Measurements from ENCODE around the gene FHL5. TPM values are rescaled to one million over a fixed set of nuclear protein-coding genes. Genes with fewer than 3 reads are reported as not detected.

The FHL5 gene, protein sequence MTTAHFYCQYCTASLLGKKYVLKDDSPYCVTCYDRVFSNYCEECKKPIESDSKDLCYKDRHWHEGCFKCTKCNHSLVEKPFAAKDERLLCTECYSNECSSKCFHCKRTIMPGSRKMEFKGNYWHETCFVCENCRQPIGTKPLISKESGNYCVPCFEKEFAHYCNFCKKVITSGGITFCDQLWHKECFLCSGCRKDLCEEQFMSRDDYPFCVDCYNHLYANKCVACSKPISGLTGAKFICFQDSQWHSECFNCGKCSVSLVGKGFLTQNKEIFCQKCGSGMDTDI
- 10 to 100 TPM; 28.3 to 54.3 (median 39.8) TPM for total RNA-seq

DNA sequence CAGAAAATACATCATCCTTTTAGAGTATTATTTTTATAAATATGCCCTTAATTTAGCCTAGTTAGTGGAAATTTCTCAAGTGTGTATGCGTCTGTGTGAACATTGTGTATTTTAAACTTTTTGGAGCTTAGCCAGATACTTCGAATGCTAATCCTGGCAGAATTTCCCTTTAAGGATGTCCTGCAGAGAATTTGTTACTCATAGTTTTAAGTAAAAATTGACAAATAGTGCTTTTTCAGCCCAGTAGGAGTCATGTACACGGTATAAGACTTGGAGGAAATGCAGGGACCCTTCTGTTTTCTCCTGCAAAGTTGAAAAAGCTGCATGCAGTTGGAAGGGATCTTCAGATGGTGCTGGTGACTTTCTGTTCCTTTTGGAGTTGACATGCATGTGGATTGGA lies at the start of gene FHL5:
Gene FHL5 (plus strand): TSS at position 243 of the 400 bp plus-strand sequence. CDS start 40,486 bp downstream, outside the sequence.
- peak within 1 kb of the TSS in 2 of 4 donors; percentile 18 to 35 for H3K27ac ChIP-seq
- no peaks in the 10 kb centered on the region for H3K9me3 ChIP-seq
- H3K36me3 ChIP-seq = no peaks in the 10 kb centered on the region
- DNase-seq (ENCODE audit: low spot score in 2 of 2) = no peak
- peak in 1 of 2 donors; percentile 29 for TF ChIP-seq EP300 (IDR thresholded peaks at IDR 0.05)
- TF ChIP-seq, protein P1, sequence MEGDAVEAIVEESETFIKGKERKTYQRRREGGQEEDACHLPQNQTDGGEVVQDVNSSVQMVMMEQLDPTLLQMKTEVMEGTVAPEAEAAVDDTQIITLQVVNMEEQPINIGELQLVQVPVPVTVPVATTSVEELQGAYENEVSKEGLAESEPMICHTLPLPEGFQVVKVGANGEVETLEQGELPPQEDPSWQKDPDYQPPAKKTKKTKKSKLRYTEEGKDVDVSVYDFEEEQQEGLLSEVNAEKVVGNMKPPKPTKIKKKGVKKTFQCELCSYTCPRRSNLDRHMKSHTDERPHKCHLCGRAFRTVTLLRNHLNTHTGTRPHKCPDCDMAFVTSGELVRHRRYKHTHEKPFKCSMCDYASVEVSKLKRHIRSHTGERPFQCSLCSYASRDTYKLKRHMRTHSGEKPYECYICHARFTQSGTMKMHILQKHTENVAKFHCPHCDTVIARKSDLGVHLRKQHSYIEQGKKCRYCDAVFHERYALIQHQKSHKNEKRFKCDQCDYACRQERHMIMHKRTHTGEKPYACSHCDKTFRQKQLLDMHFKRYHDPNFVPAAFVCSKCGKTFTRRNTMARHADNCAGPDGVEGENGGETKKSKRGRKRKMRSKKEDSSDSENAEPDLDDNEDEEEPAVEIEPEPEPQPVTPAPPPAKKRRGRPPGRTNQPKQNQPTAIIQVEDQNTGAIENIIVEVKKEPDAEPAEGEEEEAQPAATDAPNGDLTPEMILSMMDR (IDR thresholded peaks at IDR 0.05) = no peak
- peak within 1 kb of the TSS in 1 of 4 donors; percentile 33 for H3K4me3 ChIP-seq
- WGBS, 2 donors = 2 to 5% methylated on average over 3 of the region's 3 CpGs
- peaks cover 0 to 7% (median 0%) of the 10 kb centered on the region in 4 donors for H3K4me1 ChIP-seq
- H3K27me3 ChIP-seq = no peaks in the 10 kb centered on the region

DNA sequence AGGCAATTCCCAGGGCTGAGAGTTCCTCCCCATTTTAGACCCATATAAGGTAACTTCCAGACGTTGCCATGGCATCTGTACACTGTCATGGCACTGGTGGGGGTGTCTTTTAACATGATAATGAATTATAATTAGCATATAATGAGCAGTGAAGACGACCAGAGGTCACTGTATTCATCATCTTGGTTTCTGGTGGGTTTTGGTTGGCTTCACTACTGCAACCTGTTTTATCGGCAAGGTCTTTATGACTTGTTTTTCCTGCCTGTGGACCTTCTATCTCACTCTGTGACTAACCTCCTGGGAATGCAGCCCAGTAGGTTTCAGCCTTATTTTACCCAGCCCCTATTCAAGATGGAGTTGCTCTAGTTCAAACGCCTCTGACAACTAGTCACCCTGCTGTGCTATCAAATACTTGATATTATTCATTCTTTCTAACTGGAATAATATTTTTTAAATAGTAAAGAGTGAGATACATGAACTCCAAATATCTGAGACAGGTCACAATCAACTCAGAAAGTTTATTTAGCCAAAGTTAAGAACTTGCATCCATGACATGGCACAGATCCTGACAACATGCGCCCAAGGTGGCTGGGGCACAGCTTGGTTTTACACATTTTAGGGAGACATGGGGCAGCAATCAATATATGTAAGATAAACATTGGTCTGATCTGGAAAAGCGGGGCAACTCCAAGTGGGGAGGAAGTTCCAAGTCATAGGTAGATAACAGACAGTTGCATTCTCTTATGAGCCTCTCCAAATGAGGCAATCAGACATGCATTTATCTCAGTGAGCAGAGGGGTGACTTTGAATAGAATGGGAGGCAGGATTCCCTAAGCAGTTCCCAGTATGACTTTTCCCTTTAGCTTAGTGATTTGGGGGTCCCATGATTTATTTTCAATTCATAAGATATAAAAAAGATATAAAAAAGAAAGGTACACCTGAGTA lies 42.5 kb upstream of the FHL5 start:
- no peaks in the 10 kb centered on the region for H3K27me3 ChIP-seq
- peak overlapping the region; percentile 61 to 94 (median 88) for H3K4me3 ChIP-seq
- TF ChIP-seq POLR2A (IDR thresholded peaks at IDR 0.05) (no peak), EP300 (IDR thresholded peaks at IDR 0.05) (no peak)
- TF ChIP-seq, protein P1 (IDR thresholded peaks at IDR 0.05) = no peak
- no peak for DNase-seq (ENCODE audit: low spot score in 2 of 2)
- WGBS, 2 donors = 56 to 57% methylated on average over 6 of the region's 6 CpGs
- H3K9me3 ChIP-seq = no peaks in the 10 kb centered on the region
- H3K4me1 ChIP-seq = peaks cover 0 to 34% (median 12%) of the 10 kb centered on the region in 4 donors
- H3K36me3 ChIP-seq = peaks cover 0 to 8% (median 0%) of the 10 kb centered on the region in 3 donors
- H3K27ac ChIP-seq = peak overlapping the region in 2 of 4 donors; percentile 98 to 99

DNA sequence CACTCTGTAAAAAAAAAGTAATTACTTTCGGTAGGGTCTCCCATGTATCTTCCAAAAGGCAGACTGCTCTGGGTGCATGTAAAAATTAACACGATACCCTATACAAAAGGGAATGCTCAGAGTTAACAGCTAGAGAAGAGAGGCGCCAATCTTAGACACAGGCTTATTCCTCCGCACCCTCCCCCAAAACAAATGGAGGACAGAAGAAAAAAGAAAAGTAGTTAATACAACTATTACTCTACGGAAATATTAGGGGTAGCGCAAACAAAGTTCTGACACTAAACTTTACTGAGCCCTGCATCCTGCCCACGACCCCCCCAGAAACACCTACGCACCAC lies 41.7 kb upstream of the FHL5 start:
- Histone ChIP-seq H3K4me3 (peak overlapping the region; percentile 61 to 94 (median 88)), H3K36me3 (peaks cover 0 to 16% (median 0%) of the 10 kb centered on the region in 3 donors), H3K4me1 (peaks cover 0 to 34% (median 12%) of the 10 kb centered on the region in 4 donors), H3K9me3 (no peaks in the 10 kb centered on the region), H3K27me3 (no peaks in the 10 kb centered on the region), H3K27ac (peak overlapping the region; percentile 89 to 99 (median 97))
- TF ChIP-seq, protein P1 (IDR thresholded peaks at IDR 0.05) = no peak
- TF ChIP-seq POLR2A (IDR thresholded peaks at IDR 0.05) = no peak
- no peak for TF ChIP-seq EP300 (IDR thresholded peaks at IDR 0.05)
- 1% methylated on average over 8 of the region's 8 CpGs for WGBS, 2 donors
- no peak for DNase-seq (ENCODE audit: low spot score in 2 of 2)

DNA sequence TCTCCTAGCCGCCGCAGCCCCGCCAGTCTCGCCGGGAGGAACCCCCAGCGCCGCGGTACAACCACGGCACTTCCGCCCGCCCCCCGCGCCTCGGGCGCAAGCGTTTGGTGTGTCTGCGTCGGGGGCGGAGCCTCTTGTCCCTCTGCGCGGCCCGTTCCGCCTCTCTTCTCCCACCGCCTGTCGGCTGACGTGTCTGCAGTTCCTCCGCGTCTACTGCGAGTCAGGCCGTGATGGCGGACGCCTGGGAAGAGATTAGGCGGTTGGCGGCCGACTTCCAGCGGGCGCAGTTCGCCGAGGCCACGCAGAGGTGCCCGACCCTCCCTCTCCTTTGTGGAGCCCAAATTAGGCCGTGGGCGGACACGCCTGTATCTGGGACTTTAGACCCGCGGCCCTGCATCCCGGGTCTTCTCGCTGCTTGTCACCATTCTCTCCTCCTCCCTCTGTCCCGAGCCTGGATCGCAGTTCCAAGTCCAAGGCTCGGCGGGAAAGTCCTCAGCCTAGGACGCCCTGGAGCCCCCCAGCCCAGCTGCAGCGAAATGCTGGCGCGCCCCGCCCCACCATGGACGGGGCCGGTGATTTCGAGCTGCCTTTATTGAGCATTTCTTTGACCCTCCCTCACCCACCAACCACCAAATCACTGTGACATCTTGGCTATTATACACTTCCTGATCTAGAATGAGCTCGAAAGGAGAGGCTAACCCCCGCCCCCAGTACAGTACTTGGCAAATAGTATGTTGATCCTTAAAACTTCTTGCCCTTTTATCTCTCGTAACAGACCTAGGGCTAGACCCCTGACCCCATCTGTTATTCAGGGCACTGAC lies 41.1 kb upstream of the FHL5 start, which contains the start of gene UFL1:
Gene UFL1 (plus strand): TSS at position 163 of the 821 bp plus-strand sequence. CDS start 68 bp downstream, at position 231.
- peak; percentile 87 to 90 for DNase-seq (ENCODE audit: low spot score in 2 of 2)
- WGBS, 2 donors = 1% methylated on average over 55 to 63 of the region's 63 CpGs

More for the DNA sequence above, 41.1 kb upstream of the FHL5 start, which contains the start of gene UFL1:
- Histone ChIP-seq H3K36me3 (peaks cover 0 to 22% (median 0%) of the 10 kb centered on the region in 3 donors), H3K4me3 (peak within 1 kb of the TSS; percentile 61 to 94 (median 88)), H3K27me3 (no peaks in the 10 kb centered on the region), H3K4me1 (peaks cover 0 to 38% (median 12%) of the 10 kb centered on the region in 4 donors), H3K27ac (peak within 1 kb of the TSS; percentile 89 to 99 (median 97)), H3K9me3 (no peaks in the 10 kb centered on the region)
- TF ChIP-seq EP300 (IDR thresholded peaks at IDR 0.05) (peak; percentile 13 to 98), POLR2A (IDR thresholded peaks at IDR 0.05) (peak; percentile 83 to 87)
- TF ChIP-seq, protein P1 (IDR thresholded peaks at IDR 0.05) = peak in 2 of 5 experiments; percentile 21 to 55

Data from tibial nerve (tissue), 4 donors.